Measurements from ENCODE around the gene C16orf86. TPM values are rescaled to one million over a fixed set of nuclear protein-coding genes. Genes with fewer than 3 reads are reported as not detected.
A peak's percentile ranks its signal among the peaks of the same experiment; 100 is the strongest.

Gene C16orf86
- total and polyA plus RNA-seq, 7 donors: 0.46 to 26.1 (median 8.6) TPM

- intact Hi-C loops (cut with DNase I): no loop called here
- peak; percentile 18 for DNase-seq
- H3K36me3 ChIP-seq: no peaks in the 10 kb centered on the region
- H3K4me1 ChIP-seq: no peaks in the 10 kb centered on the region
- TF ChIP-seq EP300 (IDR thresholded peaks at IDR 0.05): no peak
- TF ChIP-seq POLR2A (IDR thresholded peaks at IDR 0.05): no peak
- TF ChIP-seq CTCF (IDR thresholded peaks at IDR 0.05): no peak
- no peak for TF ChIP-seq POLR2AphosphoS5 (IDR thresholded peaks at IDR 0.05)
- no peaks in the 10 kb centered on the region for H3K9me3 ChIP-seq
- no peak overlapping the region for H3K4me3 ChIP-seq
- no peak overlapping the region for H3K27ac ChIP-seq
- 96 to 97% methylated on average over 1 of the region's 1 CpG for WGBS, 2 donors
- H3K27me3 ChIP-seq: no peaks in the 10 kb centered on the region
These were observed 42.4 kb downstream of the C16orf86 start for GRCh38 chr16:67709050-67709449.

GRCh38 chr16:67710607-67711006 is 44.0 kb downstream of the C16orf86 start:
- Histone ChIP-seq H3K9me3 (no peaks in the 10 kb centered on the region), H3K4me3 (no peak overlapping the region), H3K4me1 (peaks cover 0 to 7% (median 0%) of the 10 kb centered on the region in 4 donors), H3K36me3 (no peaks in the 10 kb centered on the region), H3K27ac (no peak overlapping the region), H3K27me3 (no peaks in the 10 kb centered on the region)
- intact Hi-C loops (cut with DNase I): no loop called here
- 92 to 96% methylated on average over 6 of the region's 6 CpGs for WGBS, 2 donors
- TF ChIP-seq CTCF (IDR thresholded peaks at IDR 0.05) (no peak), EP300 (IDR thresholded peaks at IDR 0.05) (no peak), POLR2A (IDR thresholded peaks at IDR 0.05) (no peak), POLR2AphosphoS5 (IDR thresholded peaks at IDR 0.05) (no peak)
- DNase-seq: peak; percentile 13

GRCh38 chr16:67713647-67714273 is 47.1 kb downstream of the C16orf86 start:
- TF ChIP-seq POLR2AphosphoS5 (IDR thresholded peaks at IDR 0.05): no peak
- no peak for TF ChIP-seq EP300 (IDR thresholded peaks at IDR 0.05)
- no peak for TF ChIP-seq CTCF (IDR thresholded peaks at IDR 0.05)
- no peak for TF ChIP-seq POLR2A (IDR thresholded peaks at IDR 0.05)
- no peaks in the 10 kb centered on the region for H3K27me3 ChIP-seq
- intact Hi-C loops (cut with DNase I): no loop called here

GRCh38 chr16:67714522-67714921 is 47.9 kb downstream of the C16orf86 start:
- no peak for DNase-seq
- 74 to 88% methylated on average over 1 of the region's 1 CpG for WGBS, 2 donors
- Histone ChIP-seq H3K27ac (no peak overlapping the region), H3K4me1 (peaks cover 0 to 18% (median 14%) of the 10 kb centered on the region in 4 donors), H3K27me3 (no peaks in the 10 kb centered on the region), H3K9me3 (no peaks in the 10 kb centered on the region), H3K4me3 (no peak overlapping the region), H3K36me3 (no peaks in the 10 kb centered on the region)
- TF ChIP-seq CTCF (IDR thresholded peaks at IDR 0.05) (no peak), EP300 (IDR thresholded peaks at IDR 0.05) (no peak), POLR2AphosphoS5 (IDR thresholded peaks at IDR 0.05) (no peak), POLR2A (IDR thresholded peaks at IDR 0.05) (no peak)
- intact Hi-C loops (cut with DNase I): no loop called here

More at GRCh38 chr16:67713647-67714273, 47.1 kb downstream of the C16orf86 start:
- Histone ChIP-seq H3K4me3 (no peak overlapping the region), H3K9me3 (no peaks in the 10 kb centered on the region), H3K27ac (no peak overlapping the region), H3K4me1 (peaks cover 0 to 18% (median 13%) of the 10 kb centered on the region in 4 donors), H3K36me3 (no peaks in the 10 kb centered on the region)
- no peak for DNase-seq
- 37 to 75% methylated on average over 5 of the region's 5 CpGs for WGBS, 2 donors

GRCh38 chr16:67716097-67716496 is 49.5 kb downstream of the C16orf86 start:
- no peaks in the 10 kb centered on the region for H3K36me3 ChIP-seq
- TF ChIP-seq POLR2A (IDR thresholded peaks at IDR 0.05) (no peak), POLR2AphosphoS5 (IDR thresholded peaks at IDR 0.05) (no peak), EP300 (IDR thresholded peaks at IDR 0.05) (no peak), CTCF (IDR thresholded peaks at IDR 0.05) (no peak)
- H3K4me1 ChIP-seq: peaks cover 0 to 28% (median 22%) of the 10 kb centered on the region in 4 donors
- intact Hi-C loops (cut with DNase I): no loop called here
- no peak overlapping the region for H3K27ac ChIP-seq
- 23 to 71% methylated on average over 2 of the region's 2 CpGs for WGBS, 2 donors
- no peaks in the 10 kb centered on the region for H3K9me3 ChIP-seq
- no peaks in the 10 kb centered on the region for H3K27me3 ChIP-seq
- DNase-seq: no peak
- no peak overlapping the region for H3K4me3 ChIP-seq
